NOMO-1 (cell line): Measurements from ENCODE around the gene STAC.

Experiments
- DNase-seq, 2 experiments: peaks; one replicate each; lab custom pipeline; 2025; ENCODE audit not compliant: unreplicated experiment in 2 of 2; lab: John Stamatoyannopoulos, UW

Gene STAC

DNA sequence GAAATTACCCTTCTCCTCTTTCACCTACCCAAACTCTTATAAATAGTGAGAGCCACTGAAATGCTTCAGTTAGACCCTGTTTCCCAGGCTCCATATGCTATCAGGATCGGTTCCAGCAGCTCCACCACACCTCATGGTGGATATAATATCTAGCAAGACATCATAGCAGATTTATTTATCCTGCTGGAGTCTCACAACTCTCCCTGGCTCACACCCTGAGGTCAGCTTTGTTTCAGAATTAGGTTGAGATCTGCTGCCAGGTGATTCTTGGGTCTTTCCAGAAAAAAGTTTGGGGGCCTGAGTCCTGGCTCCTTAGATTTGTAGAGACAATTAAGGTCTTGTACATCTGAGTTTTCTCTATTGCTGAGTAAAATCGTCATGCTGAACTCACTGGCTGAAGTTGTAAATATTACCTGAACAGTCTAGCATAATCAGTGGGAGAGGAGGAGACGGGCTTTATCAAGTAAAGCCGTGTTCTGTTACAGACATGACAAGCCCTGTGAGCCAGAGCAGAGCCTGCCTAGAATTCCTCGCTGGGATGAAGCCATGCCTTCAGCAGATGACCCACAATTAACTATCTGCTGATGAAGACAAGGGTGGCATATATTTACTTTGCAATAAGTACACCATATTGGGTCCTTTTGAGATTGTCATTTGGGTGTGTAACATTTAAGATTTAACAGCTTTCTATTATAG, 131.6 kb downstream of the STAC start:
- no peak for DNase-seq

DNA sequence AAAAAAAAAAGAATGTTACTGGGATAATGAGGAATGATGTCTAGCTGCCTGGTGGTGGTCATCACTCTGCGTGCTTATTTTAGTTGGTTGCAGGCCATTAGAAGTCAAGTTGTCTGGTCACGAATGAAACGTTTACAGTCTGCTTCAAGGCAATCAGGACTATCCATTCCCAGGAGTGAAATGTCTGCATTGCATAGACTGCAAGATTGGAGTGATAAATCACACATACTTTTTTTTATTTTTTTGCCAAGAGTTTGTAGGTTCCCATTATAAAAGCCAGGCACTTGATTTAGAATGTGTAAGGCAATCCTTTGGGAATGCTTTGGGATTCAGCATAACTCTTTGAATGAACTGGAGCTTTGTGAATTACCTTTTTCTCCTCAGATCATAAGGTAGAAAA, 132.3 kb downstream of the STAC start:
- DNase-seq, result no peak

DNA sequence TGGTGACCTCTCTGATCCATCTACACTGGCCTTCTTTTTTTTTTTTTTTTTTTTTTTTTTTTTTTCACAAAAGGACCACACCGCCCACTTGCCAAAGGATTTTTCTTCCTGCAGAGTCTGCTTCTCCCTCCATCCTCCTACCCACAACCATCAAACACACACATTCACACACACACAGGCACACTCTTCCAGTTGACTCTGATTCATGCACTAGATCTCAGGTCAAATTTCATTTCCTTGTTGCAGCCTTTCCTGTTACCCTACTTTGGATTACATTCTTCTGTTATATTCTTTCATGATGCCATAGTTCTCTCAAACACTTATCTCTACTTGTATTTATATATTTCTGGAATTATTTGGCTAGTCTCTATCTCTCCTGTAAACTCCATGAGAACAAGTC, 133.9 kb downstream of the STAC start:
- no peak for DNase-seq

DNA sequence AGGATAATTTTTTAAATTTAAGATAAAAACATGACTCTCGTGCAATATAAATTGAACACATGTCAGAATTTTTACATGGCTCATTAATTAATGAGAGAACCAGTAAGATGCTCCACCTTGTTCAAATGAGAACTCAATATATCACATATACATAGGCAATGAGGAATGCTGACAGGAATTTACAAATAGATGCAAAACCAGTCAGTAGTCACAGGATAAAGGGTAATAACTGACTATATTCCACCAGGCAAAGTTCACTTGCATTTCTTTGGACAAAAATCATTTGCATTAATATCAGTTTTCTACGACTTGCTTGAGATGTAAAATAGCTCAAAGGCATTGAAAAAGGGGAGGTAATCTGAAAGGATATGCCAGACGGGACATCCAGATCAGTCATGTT, 139.4 kb downstream of the STAC start:
- DNase-seq, result no peak

DNA sequence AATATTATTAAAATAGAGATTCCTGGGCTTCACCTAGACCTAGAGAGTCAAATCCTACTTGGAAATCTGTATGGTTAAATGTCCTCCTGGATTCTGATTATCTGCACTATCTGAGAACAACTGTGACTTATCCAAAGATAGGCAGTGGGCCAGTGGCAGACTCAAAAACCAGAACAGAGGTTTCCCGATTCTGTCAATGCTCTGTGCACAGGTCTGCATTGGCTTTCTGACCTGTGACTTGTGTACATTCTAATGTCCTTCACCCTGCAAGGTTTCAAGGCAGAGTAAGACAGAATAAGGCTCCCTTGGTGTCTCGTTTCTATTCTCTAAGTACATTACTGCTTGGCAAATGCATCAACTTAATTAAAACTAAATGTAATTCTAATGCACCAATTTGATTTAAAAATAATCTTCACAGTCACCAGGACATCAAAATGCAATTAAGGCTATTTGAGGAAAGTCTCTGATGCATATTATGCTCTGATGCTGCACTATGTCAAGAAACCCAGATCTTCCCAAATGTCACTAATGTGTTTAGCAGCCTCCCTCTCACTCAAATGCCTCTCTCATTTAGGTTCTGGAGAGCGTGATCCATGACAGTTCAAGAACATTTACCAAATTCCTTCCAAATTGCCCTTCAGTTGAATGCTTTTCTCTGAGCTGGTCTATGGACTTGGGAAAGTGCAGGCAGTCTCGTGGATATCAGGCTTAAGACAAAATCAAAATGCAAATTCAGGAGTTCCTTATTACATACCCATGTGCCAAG, 140.1 kb downstream of the STAC start:
- DNase-seq, result no peak

DNA sequence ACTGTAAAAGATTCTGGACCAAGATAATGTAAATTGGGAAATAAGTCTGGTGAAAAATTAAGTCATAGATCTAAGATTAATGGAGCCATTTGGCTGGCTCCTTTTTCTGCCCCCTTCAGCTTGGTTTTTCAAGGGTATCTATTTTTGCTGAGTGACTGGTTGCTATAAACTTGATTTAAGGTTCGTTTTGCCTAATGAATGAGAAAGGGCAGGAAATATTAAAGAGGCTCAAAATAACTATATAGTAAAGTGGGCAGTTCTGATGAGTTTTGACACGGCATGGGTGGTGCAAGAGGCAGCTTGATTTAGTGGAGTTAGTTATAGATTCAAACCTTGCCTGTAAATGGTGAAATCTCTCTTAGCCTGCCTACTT, 140.7 kb downstream of the STAC start:
- DNase-seq, result no peak

DNA sequence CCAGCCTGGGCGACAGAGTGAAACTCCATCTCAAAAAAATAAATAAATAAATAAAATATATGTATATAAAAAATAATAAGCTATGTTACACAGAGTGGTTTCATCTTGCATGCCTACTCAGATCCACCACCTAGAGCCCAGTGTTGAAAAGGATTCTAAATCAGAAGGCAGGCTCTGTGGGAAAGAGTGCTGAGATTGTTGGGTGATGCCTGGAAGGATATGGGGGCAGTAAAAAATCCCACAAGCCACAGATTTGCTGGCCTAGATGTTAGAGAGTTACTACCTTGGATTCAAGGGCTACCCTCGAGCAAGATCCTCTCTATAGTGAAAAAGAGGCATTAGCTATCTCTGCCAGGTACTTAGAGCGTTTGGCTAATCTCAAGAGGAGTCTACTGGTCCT, 144.3 kb downstream of the STAC start:
- no peak for DNase-seq

DNA sequence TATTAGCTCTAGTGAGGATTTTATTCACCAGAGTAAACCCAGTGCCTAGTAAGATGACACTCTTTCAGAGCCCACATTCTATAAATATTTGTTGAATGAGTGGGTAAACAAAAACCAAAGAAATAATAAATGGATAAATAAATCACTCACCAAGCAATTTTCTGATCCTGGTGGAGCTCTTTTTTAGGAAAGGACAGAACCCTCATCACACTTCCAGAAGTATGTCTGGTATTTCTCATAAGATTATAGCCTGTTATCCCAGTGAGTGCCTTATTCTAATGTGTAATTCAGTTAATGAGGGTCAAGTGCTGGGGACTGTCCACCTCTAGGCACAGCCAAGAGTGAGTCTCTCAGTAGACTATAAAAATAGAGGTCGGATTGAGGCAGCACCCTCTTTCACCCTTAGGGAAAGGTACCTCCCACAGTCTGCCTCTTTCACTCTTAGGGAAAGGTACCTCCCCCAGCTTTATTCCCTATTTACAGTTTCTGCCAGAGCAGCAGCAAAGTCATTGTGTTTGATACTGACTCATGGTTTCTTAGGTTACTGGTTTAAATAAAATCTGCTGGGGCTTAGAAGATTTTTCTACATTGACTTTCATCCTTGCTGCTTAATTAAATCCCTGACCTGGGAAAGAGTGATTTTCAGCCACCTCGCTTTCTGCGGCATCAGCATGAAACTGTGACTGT, 145.0 kb downstream of the STAC start:
- no peak for DNase-seq

DNA sequence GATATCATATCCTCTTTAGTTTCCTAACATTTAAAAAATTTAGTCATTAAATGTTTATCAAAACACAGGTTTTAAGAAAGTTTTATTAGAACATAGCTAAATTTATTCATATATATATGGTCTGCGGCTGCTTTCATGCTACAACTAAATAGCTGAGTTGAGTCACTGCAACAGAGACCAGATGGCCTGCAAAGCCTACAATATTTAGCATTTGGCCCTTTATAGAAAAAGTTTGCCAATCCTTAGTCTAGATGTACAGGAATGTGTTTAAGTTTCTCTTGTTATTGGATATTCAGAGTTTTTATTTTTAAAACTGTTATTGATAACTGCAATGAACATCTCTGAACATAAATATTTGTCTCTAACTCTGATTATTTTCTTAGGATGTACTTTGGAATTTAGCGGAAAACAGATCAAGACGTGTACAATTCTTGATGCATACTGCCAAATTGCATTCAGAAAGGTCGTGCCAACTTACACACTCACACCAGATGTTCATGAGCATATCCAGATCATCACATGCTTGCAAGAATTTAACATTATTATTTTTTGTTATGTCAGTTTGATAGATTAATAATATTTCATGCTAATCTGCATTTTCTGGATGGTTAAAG, 157.9 kb downstream of the STAC start:
- no peak for DNase-seq

DNA sequence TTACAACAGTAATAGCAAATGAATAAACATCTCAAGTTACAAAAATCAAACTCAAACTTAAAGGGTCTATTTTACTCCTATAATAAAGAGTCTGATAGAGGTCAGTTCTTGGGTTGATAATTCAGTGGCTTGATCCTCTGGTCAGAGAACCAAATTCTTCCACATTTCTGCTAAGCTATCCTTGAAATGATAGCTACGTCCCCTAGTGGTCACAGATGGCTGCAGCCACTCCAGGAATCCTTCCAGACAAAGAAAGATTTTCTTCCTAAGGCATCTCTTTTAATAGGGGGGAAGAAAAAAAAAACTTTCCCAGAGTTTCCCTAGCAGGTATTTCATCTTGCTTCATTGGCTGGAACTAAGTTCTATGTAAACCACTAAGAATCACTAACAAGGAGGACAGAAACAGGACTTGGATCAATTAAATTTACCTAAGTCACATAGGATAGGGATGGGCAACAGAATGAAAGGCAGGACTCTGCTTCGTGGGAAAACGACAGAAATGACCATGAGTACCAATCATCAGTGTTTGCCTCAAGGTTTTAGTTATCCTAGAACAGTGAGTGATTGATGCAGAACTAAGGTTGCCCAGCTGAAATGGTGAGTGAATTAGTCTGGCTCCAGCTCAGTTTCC, 160.7 kb downstream of the STAC start:
- peak in 1 of 2 experiments; percentile 21 for DNase-seq

DNA sequence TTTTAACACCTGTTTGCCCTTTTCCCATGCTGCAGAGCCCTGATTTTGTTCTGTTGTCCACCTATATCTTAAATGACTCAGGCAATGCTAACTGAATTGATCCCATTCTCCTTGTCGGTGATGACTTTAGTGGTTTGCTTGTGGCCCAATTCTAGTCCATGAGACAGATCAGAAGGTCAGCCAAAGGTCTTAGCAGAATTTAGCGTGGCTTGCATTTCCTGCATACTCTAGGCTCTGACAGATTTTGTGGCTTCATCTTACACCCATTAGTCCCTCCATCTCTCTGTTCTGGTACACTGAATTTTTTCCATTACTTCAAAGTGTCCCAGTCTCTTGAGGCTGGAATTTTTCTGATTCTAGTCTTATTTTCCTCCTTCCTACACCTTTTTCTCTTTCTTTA, 161.9 kb downstream of the STAC start:
- no peak for DNase-seq

DNA sequence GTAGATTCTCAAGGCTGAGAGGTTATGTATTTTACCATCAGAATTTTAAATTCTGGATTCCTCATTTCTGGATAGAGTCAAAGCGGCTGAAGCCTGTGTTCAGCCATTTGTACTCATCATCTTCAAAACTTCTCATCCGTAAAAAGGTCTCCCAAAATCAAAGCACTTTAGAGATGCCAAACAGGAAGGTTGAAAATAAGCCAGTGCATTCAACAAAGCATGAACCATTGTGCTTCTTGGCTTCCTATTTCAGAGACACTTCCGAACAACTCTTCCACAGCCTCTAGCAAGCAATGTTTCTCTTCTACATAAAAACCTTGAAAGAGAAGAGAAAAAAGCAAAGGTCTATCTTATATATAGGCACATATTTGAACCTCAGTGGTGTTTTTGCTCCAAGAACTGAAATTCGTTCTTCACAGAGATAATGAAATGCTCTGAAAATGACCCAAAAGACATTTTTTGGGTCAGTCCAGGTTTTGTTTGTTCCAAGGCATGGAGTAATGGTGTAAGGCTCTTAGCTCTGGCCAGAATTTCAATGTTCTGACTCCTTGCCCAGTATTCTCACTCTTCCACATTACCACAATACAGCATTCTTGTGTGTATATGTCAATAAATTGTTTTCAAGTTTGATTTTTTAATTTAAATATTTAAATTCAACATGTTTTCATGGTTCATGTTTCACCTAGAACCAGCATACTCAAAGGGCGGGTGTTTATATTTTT, 163.1 kb downstream of the STAC start:
- DNase-seq, result no peak

DNA sequence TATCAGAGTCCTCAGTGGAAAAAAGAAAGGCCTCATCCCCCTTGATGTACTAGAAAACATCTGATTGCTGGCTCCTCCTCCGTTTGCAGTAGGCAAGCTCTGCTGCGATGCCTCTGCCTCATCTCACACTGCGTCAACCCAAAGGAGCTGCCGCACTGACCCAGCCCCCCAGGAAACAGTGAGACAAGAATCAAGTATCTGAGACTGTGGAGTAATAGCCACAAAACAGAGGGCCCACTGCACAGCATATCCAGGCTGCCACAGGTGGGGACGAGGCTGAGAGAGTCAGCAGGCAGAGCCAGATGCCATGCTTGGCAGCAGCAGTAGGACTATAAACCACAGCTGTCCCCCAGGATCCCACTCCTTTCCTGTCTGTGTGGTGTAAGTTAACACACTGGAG, 165.9 kb downstream of the STAC start:
- DNase-seq, result no peak

DNA sequence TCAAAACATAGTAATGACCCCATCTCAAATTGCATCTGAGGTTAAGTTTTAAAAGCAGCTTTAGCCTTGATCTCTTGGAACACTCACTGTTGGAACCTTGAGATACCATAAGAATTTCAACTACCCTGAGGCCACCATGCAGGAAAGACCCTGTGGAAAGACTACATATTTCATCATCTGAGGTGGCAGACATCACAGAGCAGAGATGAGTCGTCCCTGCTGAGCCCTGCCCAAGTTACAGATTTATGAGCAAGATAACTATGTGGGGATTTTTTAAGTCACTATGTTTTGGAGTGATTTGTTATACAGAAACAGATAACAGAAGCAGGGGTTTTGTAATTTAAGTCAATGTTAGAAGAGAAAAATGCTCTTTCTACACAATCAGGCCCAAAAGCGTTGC, 168.4 kb downstream of the STAC start:
- DNase-seq, result no peak

DNA sequence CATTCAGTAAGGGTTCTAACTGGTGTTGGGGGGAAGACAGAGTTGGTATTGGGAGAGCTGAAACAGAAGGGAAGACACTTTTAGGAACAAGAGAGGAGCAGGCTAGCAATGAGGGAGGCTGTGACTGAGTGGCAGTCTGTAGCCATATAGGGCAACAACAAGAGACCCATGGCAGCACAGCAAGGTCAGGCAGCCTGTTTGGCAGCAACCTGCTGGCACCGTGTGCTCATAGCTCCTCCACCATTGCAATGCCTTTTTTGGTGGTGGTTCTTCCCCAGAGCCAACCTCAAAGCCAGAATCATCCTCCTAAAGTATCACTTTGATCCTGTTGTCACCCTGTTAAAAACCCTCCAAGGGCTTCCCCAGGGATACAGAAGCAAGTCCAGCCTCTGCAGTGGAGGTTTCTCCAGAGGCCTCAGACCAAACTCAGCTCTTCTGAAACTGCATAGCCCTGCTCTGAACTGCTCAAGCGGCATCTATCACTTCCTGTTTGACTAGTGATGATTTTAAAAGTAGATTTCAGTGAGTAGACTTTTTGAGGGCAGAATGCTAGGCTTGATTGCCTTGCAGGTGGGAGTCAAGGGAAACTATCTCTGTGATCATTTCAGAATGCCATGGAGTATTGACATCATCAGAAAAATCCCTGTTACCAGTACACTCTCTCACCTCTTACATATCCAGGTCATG, 176.9 kb downstream of the STAC start:
- no peak for DNase-seq

DNA sequence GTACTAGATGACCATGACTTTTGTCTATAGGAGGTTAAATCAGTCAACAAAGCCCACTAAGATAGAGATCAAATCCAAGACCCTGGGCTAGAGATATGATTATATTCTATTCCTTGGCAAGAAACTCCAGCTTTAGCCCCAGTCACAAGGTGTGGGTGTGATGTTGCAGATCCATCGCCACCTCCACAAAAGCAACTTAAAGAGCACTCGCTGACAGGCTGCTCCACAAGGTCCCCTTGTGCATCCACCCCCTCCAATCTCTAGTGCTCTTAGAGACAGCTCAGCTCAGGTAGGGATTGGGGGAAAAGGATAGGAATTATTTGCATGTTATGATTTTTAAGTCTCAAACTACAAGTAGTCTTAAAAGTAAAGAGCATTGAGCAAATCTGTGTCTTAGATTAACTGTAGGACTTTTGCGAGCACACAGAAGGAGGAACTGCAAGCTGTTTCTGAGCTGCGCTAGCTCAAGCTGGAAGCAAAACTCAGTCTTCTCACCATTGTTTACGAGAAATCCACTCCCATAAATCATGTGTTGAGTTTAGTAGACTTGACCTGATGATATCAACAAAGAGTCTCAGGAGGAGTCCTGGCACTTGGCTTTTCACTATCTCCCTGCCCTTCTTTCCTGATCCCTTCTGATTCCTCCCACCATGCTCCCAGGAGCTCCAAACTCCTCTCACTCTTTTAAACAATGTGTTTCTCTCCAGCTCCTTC, 177.6 kb downstream of the STAC start:
- no peak for DNase-seq

DNA sequence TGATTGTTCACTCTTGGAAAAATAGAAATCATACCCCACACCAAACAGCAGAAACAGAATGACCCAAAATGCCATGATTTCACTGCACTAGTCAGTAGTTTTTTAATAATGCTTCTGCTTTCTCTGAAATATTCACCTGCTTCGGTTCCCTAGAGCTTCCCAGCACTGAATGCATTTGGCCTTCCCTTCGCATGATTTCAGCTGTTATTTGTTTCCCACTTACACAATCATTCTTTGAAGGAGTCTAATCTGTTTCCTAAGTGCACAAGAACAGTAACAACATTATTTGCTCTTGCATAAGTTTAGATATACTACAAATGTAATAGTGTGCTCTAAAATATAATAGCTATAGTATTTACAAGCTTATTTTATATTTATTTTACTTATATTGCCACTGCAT, 178.7 kb downstream of the STAC start:
- no peak for DNase-seq

DNA sequence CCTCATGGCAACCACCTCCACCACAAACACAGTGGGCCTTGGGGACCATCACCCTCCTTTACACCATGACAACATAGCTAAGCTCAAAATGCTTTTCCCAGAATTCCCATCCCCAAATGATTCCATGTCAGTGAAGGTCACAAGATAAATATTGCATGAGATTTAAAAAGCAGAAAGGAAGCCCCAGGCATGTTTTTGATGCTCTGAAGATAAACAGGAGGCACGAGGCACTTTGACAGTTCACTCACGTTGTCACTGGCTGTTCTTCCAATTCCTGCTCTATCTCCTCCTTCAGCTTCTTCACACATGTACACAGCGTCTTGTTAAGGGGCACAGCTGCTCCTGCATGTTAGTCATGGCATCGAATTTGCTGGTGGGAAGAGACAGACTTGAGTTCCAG, 180.4 kb downstream of the STAC start:
- DNase-seq, result no peak

DNA sequence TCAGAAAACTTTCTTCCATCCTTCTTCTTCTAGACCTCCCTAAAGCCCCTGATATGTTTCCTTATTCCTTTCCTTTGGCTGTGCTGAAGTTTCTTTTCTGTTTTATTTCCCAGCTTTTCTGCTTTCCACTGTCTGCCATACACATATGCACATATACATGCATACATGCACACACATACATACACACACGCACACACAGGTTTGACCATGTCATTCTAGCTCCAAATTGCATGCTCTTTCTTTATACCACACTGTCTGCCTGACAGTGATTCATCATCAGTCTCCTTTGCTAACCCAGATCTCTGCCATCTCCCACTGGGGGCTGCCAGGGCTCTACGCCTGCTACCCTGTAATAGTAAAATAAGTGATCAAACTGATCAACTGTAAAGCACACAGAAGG, 181.3 kb downstream of the STAC start:
- DNase-seq, result no peak
